Prostate gland (tissue), 2 donors: ENCODE results near the gene CCDC182. TPM values are rescaled to one million over a fixed set of nuclear protein-coding genes. Genes with fewer than 3 reads are reported as not detected.

ENCODE experiments used
- DNase-seq: peaks from one replicate; pipeline ENCODE4 v3.0.0-alpha.2; 2019; ENCODE audit warnings: low spot score
- H3K27ac ChIP-seq, 2 donors: fragments of 200-600 bp; sonication (generic); 2 replicates each; pipeline ENCODE4 v1.5.1; 2017 to 2019
- H3K27me3 ChIP-seq: fragments of 200-600 bp; sonication (generic); replicated peaks from 2 replicates; pipeline ENCODE4 v1.5.1; 2019; ENCODE audit not compliant: insufficient read depth
- H3K36me3 ChIP-seq, 2 donors: fragments of 200-600 bp; sonication (generic); 1 replicate in 1 of 2; 2 replicates in 1 of 2; pipeline versions ENCODE4 v1.5.1 to v1.8.1; 2017 to 2019
- H3K4me1 ChIP-seq: fragments of 200-600 bp; sonication (generic); replicated peaks from 2 replicates; pipeline ENCODE4 v1.5.1; 2019
- H3K4me3 ChIP-seq, 2 donors: fragments of 200-600 bp; sonication (generic); 2 replicates each; pipeline ENCODE4 v1.5.1; 2017 to 2019
- H3K9me3 ChIP-seq: fragments of 200-600 bp; sonication (generic); 2 replicates; pipeline ENCODE4 v1.5.1; 2017
- CTCF ChIP-seq, 4 experiments: fragments of 200-600 bp in 2 of 4; fragments of 450-650 bp in 2 of 4; sonication (generic) in 2 of 4; IDR thresholded peaks; 1 replicate in 3 of 4; 2 replicates in 1 of 4; pipeline ENCODE4 v1.5.1; 2016 to 2019; ENCODE audit warnings: antibody characterized with exemption in 4 of 4, mild to moderate bottlenecking in 2 of 4, moderate library complexity in 2 of 4
- POLR2A ChIP-seq: fragments of 450-650 bp; IDR thresholded peaks from one replicate; pipeline ENCODE4 v1.6.1; 2016; ENCODE audit warnings: antibody characterized with exemption, mild to moderate bottlenecking
- POLR2AphosphoS5 ChIP-seq: sonication (generic); formaldehyde crosslinking; IDR thresholded peaks from one replicate; pipeline ENCODE4 v1.6.1; 2017; ENCODE audit warnings: antibody characterized with exemption
- WGBS: methylation state at CpG from one replicate; pipeline ENCODE4 v1.1.5; 2018; 5-methylcytosine and 5-hydroxymethylcytosine counted together
- intact Hi-C: fragments of 100-400 bp; cut with DNase I; formaldehyde crosslinking; loops from one replicate; pipeline ENCODE4 v1.14.2; 2022
- total RNA-seq, 2 donors: library from RNA; depleted of rRNA; stranded (reverse); fragments of >200 nt; gene quantifications; one replicate each; pipeline ENCODE4 v1.1.0, GENCODE V29; 2016

CCDC182 gene
- total RNA-seq, 2 donors from 2014 or later: 1.1 TPM; not detected in 1

GRCh38 chr17:57714665-57715180 is 30.4 kb downstream of the CCDC182 start:
- H3K27me3 ChIP-seq: no peaks in the 10 kb centered on the region
- no peak overlapping the region for H3K27ac ChIP-seq
- no peaks in the 10 kb centered on the region for H3K36me3 ChIP-seq
- no peaks in the 10 kb centered on the region for H3K9me3 ChIP-seq
- 19% methylated on average over 7 of the region's 7 CpGs for WGBS
- intact Hi-C loops: no loop called here
- TF ChIP-seq POLR2AphosphoS5: no peak
- no peak for TF ChIP-seq POLR2A
- TF ChIP-seq CTCF (IDR thresholded peaks at IDR 0.05): no peak
- no peak for DNase-seq
- H3K4me1 ChIP-seq: no peaks in the 10 kb centered on the region
- no peak overlapping the region for H3K4me3 ChIP-seq

- no peaks in the 10 kb centered on the region for H3K4me1 ChIP-seq
- H3K27ac ChIP-seq: no peak overlapping the region
- no peaks in the 10 kb centered on the region for H3K9me3 ChIP-seq
- WGBS: 89% methylated on average over 7 of the region's 7 CpGs
- no peak overlapping the region for H3K4me3 ChIP-seq
- H3K36me3 ChIP-seq: no peaks in the 10 kb centered on the region
- H3K27me3 ChIP-seq: no peaks in the 10 kb centered on the region
- intact Hi-C loops: no loop called here
- DNase-seq: no peak
- no peak for TF ChIP-seq CTCF (IDR thresholded peaks at IDR 0.05)
- TF ChIP-seq POLR2A: no peak
- TF ChIP-seq POLR2AphosphoS5: no peak
Observed at GRCh38 chr17:57713140-57713539, 32.0 kb downstream of the CCDC182 start.

- intact Hi-C loops: no loop called here
- H3K9me3 ChIP-seq: no peaks in the 10 kb centered on the region
- TF ChIP-seq POLR2A (no peak), CTCF (IDR thresholded peaks at IDR 0.05) (no peak), POLR2AphosphoS5 (no peak)
- 64% methylated on average over 2 of the region's 2 CpGs for whole genome bisulfite sequencing
- H3K4me3 ChIP-seq: no peak overlapping the region
- H3K36me3 ChIP-seq: no peaks in the 10 kb centered on the region
- no peaks in the 10 kb centered on the region for H3K4me1 ChIP-seq
- no peak for DNase-seq
- H3K27ac ChIP-seq: no peak overlapping the region
- H3K27me3 ChIP-seq: no peaks in the 10 kb centered on the region
Observed at GRCh38 chr17:57708410-57708809, 36.7 kb downstream of the CCDC182 start.

- TF ChIP-seq POLR2A (no peak), POLR2AphosphoS5 (no peak), CTCF (IDR thresholded peaks at IDR 0.05) (no peak)
- Histone ChIP-seq H3K27ac (no peak overlapping the region), H3K9me3 (no peaks in the 10 kb centered on the region), H3K4me1 (no peaks in the 10 kb centered on the region), H3K4me3 (no peak overlapping the region), H3K36me3 (no peaks in the 10 kb centered on the region), H3K27me3 (no peaks in the 10 kb centered on the region)
- intact Hi-C loops: no loop called here
- DNase-seq: no peak
- 19% methylated on average over 6 of the region's 6 CpGs for WGBS
Observed at GRCh38 chr17:57707892-57708291, 37.2 kb downstream of the CCDC182 start.

GRCh38 chr17:57706761-57707160 is 38.3 kb downstream of the CCDC182 start:
- Histone ChIP-seq H3K27me3 (no peaks in the 10 kb centered on the region), H3K4me1 (no peaks in the 10 kb centered on the region), H3K36me3 (no peaks in the 10 kb centered on the region), H3K9me3 (no peaks in the 10 kb centered on the region), H3K27ac (peak overlapping the region in 1 of 2 donors; percentile 76), H3K4me3 (no peak overlapping the region)
- intact Hi-C loops: no loop called here
- WGBS: 81% methylated on average over 9 of the region's 9 CpGs
- no peak for DNase-seq
- TF ChIP-seq CTCF (IDR thresholded peaks at IDR 0.05) (no peak), POLR2AphosphoS5 (no peak), POLR2A (no peak)
